K562 (cell line): ENCODE measurements around the gene PRDM15. TPM values are rescaled to one million over a fixed set of nuclear protein-coding genes. Genes with fewer than 3 reads are reported as not detected.

Source experiments
- ATAC-seq: fragments of 200-7000 bp; cut with Tn5 transposase; 3 replicates; pipeline ENCODE4 v1.9.1; 2020; ENCODE audit warnings: moderate library complexity
- BruUV-seq: library from RNA; stranded (reverse); fragments of 400-500 nt; replicated peaks from 2 replicates; lab custom pipeline; 2021; lab: Mats Ljungman, UMichigan
- CTCF ChIA-PET: fragments of 300-600 bp; formaldehyde crosslinking; extraction: SDS; loops from one replicate; lab custom pipeline; 2021; ENCODE audit warnings: low intra/inter-chr PET ratio; lab: Yijun Ruan, JAX
- POLR2A ChIA-PET: fragments of 300-600, 350-650 bp; sonication (Branson Sonifier 250); formaldehyde crosslinking; extraction: SDS; loops from one replicate; lab custom pipeline; 2021; ENCODE audit warnings: antibody characterized with exemption, inconsistent platforms; lab: Yijun Ruan, JAX
- DNase-seq, 4 experiments: peaks; one replicate each; pipeline versions ENCODE4 v3.0.0 to v3.0.0-alpha.2; 2011 to 2018; ENCODE audit warnings: low spot score in 3 of 4, mixed read lengths in 3 of 4; ENCODE audit errors: extremely low read depth in 1 of 4
- FAIRE-seq: peaks from 2 replicates; lab custom pipeline; 2011; peaks lifted over from hg19 to GRCh38; lab: Jason Lieb, UNC
- H2AFZ ChIP-seq: 2 replicates; pipeline ENCODE4 v1.6.0; 2011; ENCODE audit warnings: low read depth, low read length, control low read depth, inconsistent platforms
- H3K27ac ChIP-seq: fragments of 200-600 bp; 3 replicates; pipeline ENCODE4 v1.8.0; 2011; ENCODE audit warnings: low read depth, mild to moderate bottlenecking, control low read depth, inconsistent platforms, low read length, moderate library complexity, mixed read lengths; ENCODE audit errors: extremely low read depth
- H3K27me3 ChIP-seq, 2 experiments: fragments of 300-600 bp in 1 of 2; 2 replicates in 1 of 2; 3 replicates in 1 of 2; pipeline versions ENCODE4 v1.6.0 to v1.8.0; 2011; ENCODE audit warnings: inconsistent platforms in 2 of 2, low read length in 2 of 2, mild to moderate bottlenecking in 1 of 2, mixed read lengths in 1 of 2, moderate library complexity in 1 of 2; ENCODE audit not compliant: control insufficient read depth in 2 of 2, insufficient read depth in 2 of 2
- H3K36me3 ChIP-seq: fragments of 300-600 bp; 3 replicates; pipeline ENCODE4 v1.8.0; 2011; ENCODE audit warnings: mild to moderate bottlenecking, low read length, inconsistent platforms; ENCODE audit not compliant: control insufficient read depth, insufficient read depth
- H3K4me1 ChIP-seq, 2 experiments: fragments of 200-600 bp in 1 of 2; replicated peaks in 1 of 2; 2 replicates in 1 of 2; 3 replicates in 1 of 2; pipeline versions ENCODE4 v1.5.1 to v1.8.0; 2011; ENCODE audit warnings: inconsistent platforms in 2 of 2, low read length in 2 of 2, mild to moderate bottlenecking in 1 of 2, mixed read lengths in 1 of 2, moderate library complexity in 1 of 2; ENCODE audit not compliant: control insufficient read depth in 2 of 2, insufficient read depth in 2 of 2
- H3K4me2 ChIP-seq: 2 replicates; pipeline ENCODE4 v1.6.1; 2011; ENCODE audit warnings: low read length, control low read depth, inconsistent platforms, mixed read lengths; ENCODE audit not compliant: insufficient read depth
- H3K4me3 ChIP-seq: fragments of 200-600 bp; sonication (generic), shearing (Covaris generic); 2 replicates; pipeline ENCODE4 v1.5.1; 2016; ENCODE audit warnings: control low read depth, inconsistent platforms
- H3K79me2 ChIP-seq: fragments of 200-600 bp; 3 replicates; pipeline ENCODE4 v1.8.0; 2011; ENCODE audit warnings: low read length, inconsistent platforms; ENCODE audit not compliant: control insufficient read depth, insufficient read depth
- H3K9ac ChIP-seq, 2 experiments: 2 replicates each; pipeline versions ENCODE4 v1.6.0 to v1.6.1; 2011; ENCODE audit warnings: low read depth in 2 of 2, low read length in 2 of 2, control low read depth in 1 of 2, inconsistent platforms in 1 of 2, mild to moderate bottlenecking in 1 of 2, mixed read lengths in 1 of 2; ENCODE audit not compliant: insufficient read depth in 1 of 2
- H3K9me1 ChIP-seq: one replicate; pipeline ENCODE4 v1.6.0; 2011; ENCODE audit warnings: inconsistent platforms, mild to moderate bottlenecking, low read length, moderate library complexity; ENCODE audit not compliant: control insufficient read depth, insufficient read depth
- H3K9me3 ChIP-seq: replicated peaks from 2 replicates; pipeline ENCODE4 v1.5.1; 2011; ENCODE audit warnings: low read depth, low read length, inconsistent platforms; ENCODE audit not compliant: control insufficient read depth, insufficient read depth
- H4K20me1 ChIP-seq: replicated peaks from 2 replicates; pipeline ENCODE4 v1.6.1; 2011; ENCODE audit warnings: low read length, inconsistent platforms, mixed read lengths; ENCODE audit not compliant: control insufficient read depth, insufficient read depth
- CBX2 ChIP-seq: fragments of 200-600 bp; sonication (generic); IDR thresholded peaks from one replicate; pipeline ENCODE4 v1.6.1; 2012; ENCODE audit warnings: mild to moderate bottlenecking, low read length, inconsistent platforms; ENCODE audit not compliant: insufficient read depth, poor library complexity, severe bottlenecking
- CBX8 ChIP-seq: fragments of 200-600 bp; sonication (generic); IDR thresholded peaks from 2 replicates; pipeline ENCODE4 v1.6.1; 2012; ENCODE audit warnings: borderline replicate concordance, mixed run types, low read depth, mild to moderate bottlenecking, moderate library complexity, mixed read lengths, low read length, control low read depth, inconsistent platforms; ENCODE audit not compliant: poor library complexity, severe bottlenecking; ENCODE audit errors: extremely low read depth
- HLTF ChIP-seq: fragments of 450-650 bp; IDR thresholded peaks from 2 replicates; pipeline ENCODE4 v1.6.1; 2016
- ZNF507 ChIP-seq: conservative IDR thresholded peaks from 2 replicates; pipeline ENCODE4 v1.6.1; 2017; ENCODE audit warnings: missing genetic modification characterization, missing compliant biosample characterization
- WGBS: fragments of 100-300 bp; shearing (Covaris generic); methylation state at CpG from one replicate; pipeline ENCODE4 v1.1.6; 2016; ENCODE audit warnings: low coverage, mixed read lengths; ENCODE audit not compliant: insufficient coverage; ENCODE audit errors: missing lambda C conversion rate; 5-methylcytosine and 5-hydroxymethylcytosine counted together
- in situ Hi-C: fragments of 300-500 bp; cut with MboI; formaldehyde crosslinking; loops from 4 replicates; pipeline ENCODE4 v1.15.0; 2018; ENCODE audit warnings: inconsistent platforms, mixed read lengths
- intact Hi-C: fragments of 100-400 bp; cut with micrococcal nuclease; formaldehyde crosslinking; loops from 2 replicates; pipeline ENCODE4 v1.14.2; 2022
- polyA plus RNA-seq, 8 experiments: library from polyadenylated mRNA; depleted of rRNA in 4 of 8; stranded (reverse) in 5 of 8; unstranded in 3 of 8; fragments of >200 nt; fragmentation: Nextera tagmentation in 2 of 8; fragmentation: Illumina TruSeq in 1 of 8; extraction: Ambion mirVana in 2 of 8; extraction: Trizol in 1 of 8; gene quantifications; 2 replicates each; pipeline versions ENCODE4 v1.2.1 to v1.2.3, GENCODE V29; 2011 to 2014; ENCODE audit warnings: inconsistent platforms in 1 of 8, missing spikeins in 1 of 8
- total RNA-seq, 7 experiments: library from RNA; depleted of rRNA in 6 of 7; stranded (reverse); fragments of >200 nt in 6 of 7; fragmentation: Illumina TruSeq in 2 of 7; extraction: Trizol in 2 of 7; gene quantifications; 2 replicates each; pipeline versions ENCODE4 v1.2.1 to v1.2.3, GENCODE V29; 2011 to 2021; ENCODE audit warnings: low replicate concordance in 1 of 7
- TF ChIP-seq, protein P1 (sequence below), 3 experiments: IDR thresholded peaks in 2 of 3; conservative IDR thresholded peaks in 1 of 3; 2 replicates each; pipeline ENCODE4 v1.5.1; 2011 to 2012; ENCODE audit warnings: low read length in 3 of 3, mild to moderate bottlenecking in 3 of 3, control low read depth in 2 of 3, improper control_type of control experiment in 1 of 3, inconsistent platforms in 1 of 3, low read depth in 1 of 3, mixed read lengths in 1 of 3, moderate library complexity in 1 of 3; ENCODE audit not compliant: insufficient read depth in 2 of 3

Gene PRDM15
- total and polyA plus RNA-seq, 9 of the 15 experiments (the other 6 are each of a cell fraction or from before 2014, with no cell fraction given) = 0.93 to 9.2 (median 6.2) TPM

DNA sequence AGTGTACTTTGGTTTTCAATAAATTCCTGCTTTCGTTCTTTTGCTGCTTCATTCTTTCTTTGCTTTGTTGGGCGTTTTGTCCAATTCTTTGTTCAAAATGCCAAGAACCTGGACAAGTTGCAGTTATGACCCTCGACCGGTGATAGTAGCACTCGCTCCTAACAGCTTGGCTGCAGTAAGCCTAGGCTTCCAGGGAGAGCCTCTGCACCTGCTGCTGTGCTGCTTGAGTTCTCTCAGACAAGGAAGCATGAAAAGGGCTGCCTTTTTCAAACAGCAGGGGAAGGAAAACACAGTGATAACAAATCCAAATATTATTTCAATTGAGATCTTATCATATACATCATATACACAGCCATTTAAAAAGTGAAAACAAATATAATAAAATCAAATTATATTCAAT lies 99.5 kb downstream of the PRDM15 start:
- TF ChIP-seq CBX8 = peak; percentile 22
- TF ChIP-seq ZNF507 (tag) = no peak
- TF ChIP-seq, all 486 proteins: peak for 1
- 5% methylated on average over 5 of the region's 5 CpGs for whole genome bisulfite sequencing
- intact Hi-C loops (loop anchor here (2.0 to 10.0 kb wide), 2 partner anchors 167 to 495 kb away; no protein-coding TSS in a partner anchor), in situ Hi-C loops (loop anchor here (5.0 kb wide), 1 partner anchor 167 kb away; no protein-coding TSS in a partner anchor)
- no peak for FAIRE-seq
- Histone ChIP-seq H3K27me3 (peaks cover 31 to 45% of the 10 kb centered on the region in 2 experiments; a peak in 4 of 5 replicates), H3K4me2 (no peak overlapping the region), H3K4me3 (no peak overlapping the region), H4K20me1 (0 out of 2 replicates have a peak, but pooled peaks cover 5% of the 10 kb centered on the region), H3K36me3 (no peaks in the 10 kb centered on the region), H3K9ac (no peak overlapping the region), H2AFZ (peak overlapping the region; percentile 2; the same call in 1 of the 2 replicates), H3K9me3 (no peaks in the 10 kb centered on the region), H3K27ac (no peak overlapping the region), H3K79me2 (no peaks in the 10 kb centered on the region), H3K9me1 (no peaks in the 10 kb centered on the region), H3K4me1 (peaks cover 6 to 20% of the 10 kb centered on the region in 2 experiments; a peak in 4 of 5 replicates)
- no peak for DNase-seq
- POLR2A ChIA-PET = no interaction called here
- BruUV-seq = no TSS peak
- CTCF ChIA-PET = interaction anchor here (2.5 kb wide), 1 partner anchor 167 kb away, joined by 19 read pairs; no protein-coding TSS in a partner anchor
- no peak for ATAC-seq

- Histone ChIP-seq H3K27ac (no peak overlapping the region), H3K4me1 (peaks cover 6 to 19% of the 10 kb centered on the region in 2 experiments; a peak in 4 of 5 replicates), H3K9ac (no peak overlapping the region), H3K9me1 (no peaks in the 10 kb centered on the region), H3K79me2 (no peaks in the 10 kb centered on the region), H3K4me2 (no peak overlapping the region), H3K36me3 (no peaks in the 10 kb centered on the region), H3K27me3 (peaks cover 33 to 42% of the 10 kb centered on the region in 2 experiments), H3K4me3 (no peak overlapping the region), H4K20me1 (0 out of 2 replicates have a peak, but pooled peaks cover 5% of the 10 kb centered on the region), H2AFZ (peak overlapping the region; percentile 2; the same call in 1 of the 2 replicates), H3K9me3 (no peaks in the 10 kb centered on the region)
- ChIA-PET CTCF (interaction anchor here (1.1 to 2.5 kb wide), 2 partner anchors 165 to 166 kb away, joined by 4 to 19 read pairs; no protein-coding TSS in a partner anchor), POLR2A (interaction anchor here (0.6 to 1.4 kb wide), 4 partner anchors 8 to 244 kb away, joined by 3 to 4 read pairs (median 3); no protein-coding TSS in a partner anchor)
- in situ Hi-C loops (no loop called here), intact Hi-C loops (loop anchor here (2.0 to 10.0 kb wide), 2 partner anchors 166 to 494 kb away; no protein-coding TSS in a partner anchor)
- WGBS = under 1% methylated on average over 16 of the region's 16 CpGs
- DNase-seq (peak in 3 of 4 experiments; percentile 12 to 51 (median 46)), FAIRE-seq (no peak), ATAC-seq (0 out of 3 replicates have a peak, but pooled peaks have one; percentile 12)
- BruUV-seq = no TSS peak
- TF ChIP-seq, protein P1, sequence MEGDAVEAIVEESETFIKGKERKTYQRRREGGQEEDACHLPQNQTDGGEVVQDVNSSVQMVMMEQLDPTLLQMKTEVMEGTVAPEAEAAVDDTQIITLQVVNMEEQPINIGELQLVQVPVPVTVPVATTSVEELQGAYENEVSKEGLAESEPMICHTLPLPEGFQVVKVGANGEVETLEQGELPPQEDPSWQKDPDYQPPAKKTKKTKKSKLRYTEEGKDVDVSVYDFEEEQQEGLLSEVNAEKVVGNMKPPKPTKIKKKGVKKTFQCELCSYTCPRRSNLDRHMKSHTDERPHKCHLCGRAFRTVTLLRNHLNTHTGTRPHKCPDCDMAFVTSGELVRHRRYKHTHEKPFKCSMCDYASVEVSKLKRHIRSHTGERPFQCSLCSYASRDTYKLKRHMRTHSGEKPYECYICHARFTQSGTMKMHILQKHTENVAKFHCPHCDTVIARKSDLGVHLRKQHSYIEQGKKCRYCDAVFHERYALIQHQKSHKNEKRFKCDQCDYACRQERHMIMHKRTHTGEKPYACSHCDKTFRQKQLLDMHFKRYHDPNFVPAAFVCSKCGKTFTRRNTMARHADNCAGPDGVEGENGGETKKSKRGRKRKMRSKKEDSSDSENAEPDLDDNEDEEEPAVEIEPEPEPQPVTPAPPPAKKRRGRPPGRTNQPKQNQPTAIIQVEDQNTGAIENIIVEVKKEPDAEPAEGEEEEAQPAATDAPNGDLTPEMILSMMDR (IDR thresholded peaks at IDR 0.05 in 2 of 3, conservative IDR thresholded peaks at IDR 0.05 in 1 of 3; ENCODE audit: insufficient read depth in 2 of 3, low read depth in 1 of 3, low read length in 3 of 3) = peak in 1 of 3 experiments; percentile 23; a peak in 1 of 6 replicates
- TF ChIP-seq CBX8 (peak; percentile 96), CBX2 (peak; percentile 89), HLTF (no peak)
These were observed 100.1 kb downstream of the PRDM15 start for GRCh38 chr21:41778930-41779600.
